KMS-11 (cell line): ENCODE results near the gene CMSS1.

Experiments
- H2AFZ ChIP-seq: fragments of 200-600 bp; sonication (generic); 2 replicates; pipeline ENCODE4 v1.6.1; 2016; ENCODE audit warnings: antibody characterized with exemption, mixed run types, low read depth
- H3K27ac ChIP-seq: fragments of 200-600 bp; sonication (generic); 2 replicates; pipeline ENCODE4 v1.6.1; 2016; ENCODE audit warnings: mild to moderate bottlenecking, mixed run types
- H3K27me3 ChIP-seq: fragments of 200-600 bp; sonication (generic); 2 replicates; pipeline ENCODE4 v1.6.1; 2017; ENCODE audit warnings: mild to moderate bottlenecking, low read depth, mixed run types, moderate library complexity; ENCODE audit not compliant: insufficient read depth
- H3K36me3 ChIP-seq: fragments of 200-600 bp; sonication (generic); 2 replicates; pipeline ENCODE4 v1.6.1; 2017; ENCODE audit warnings: mild to moderate bottlenecking, mixed run types; ENCODE audit not compliant: insufficient read depth
- H3K4me1 ChIP-seq: fragments of 200-600 bp; sonication (generic); 2 replicates; pipeline ENCODE4 v1.6.1; 2016; ENCODE audit warnings: mild to moderate bottlenecking, low read depth, mixed run types; ENCODE audit not compliant: poor library complexity, severe bottlenecking
- H3K4me2 ChIP-seq: fragments of 200-600 bp; sonication (generic); 2 replicates; pipeline ENCODE4 v1.7.0; 2016; ENCODE audit warnings: mild to moderate bottlenecking, mixed run types
- H3K4me3 ChIP-seq: fragments of 200-600 bp; sonication (generic); IDR thresholded peaks from 2 replicates; pipeline ENCODE4 v1.6.1; 2017; ENCODE audit warnings: low read depth, low read length, mixed read lengths; ENCODE audit not compliant: insufficient read depth
- H3K79me2 ChIP-seq: fragments of 200-600 bp; sonication (generic); 2 replicates; pipeline ENCODE4 v1.6.1; 2016; ENCODE audit warnings: low read depth, mixed run types; ENCODE audit not compliant: insufficient read depth
- H3K9ac ChIP-seq: fragments of 200-600 bp; sonication (generic); 2 replicates; pipeline ENCODE4 v1.6.1; 2016; ENCODE audit warnings: mild to moderate bottlenecking, mixed run types
- H4K20me1 ChIP-seq: fragments of 200-600 bp; sonication (generic); 2 replicates; pipeline ENCODE4 v1.6.1; 2016; ENCODE audit warnings: mild to moderate bottlenecking, mixed run types; ENCODE audit not compliant: insufficient read depth
- TF ChIP-seq, protein P1 (sequence below): fragments of 200-600 bp; sonication (generic); conservative IDR thresholded peaks from 2 replicates; pipeline ENCODE4 v1.6.1; 2017; ENCODE audit warnings: low read depth, mild to moderate bottlenecking, antibody characterized with exemption, low read length, moderate library complexity, mixed read lengths

Gene CMSS1

DNA sequence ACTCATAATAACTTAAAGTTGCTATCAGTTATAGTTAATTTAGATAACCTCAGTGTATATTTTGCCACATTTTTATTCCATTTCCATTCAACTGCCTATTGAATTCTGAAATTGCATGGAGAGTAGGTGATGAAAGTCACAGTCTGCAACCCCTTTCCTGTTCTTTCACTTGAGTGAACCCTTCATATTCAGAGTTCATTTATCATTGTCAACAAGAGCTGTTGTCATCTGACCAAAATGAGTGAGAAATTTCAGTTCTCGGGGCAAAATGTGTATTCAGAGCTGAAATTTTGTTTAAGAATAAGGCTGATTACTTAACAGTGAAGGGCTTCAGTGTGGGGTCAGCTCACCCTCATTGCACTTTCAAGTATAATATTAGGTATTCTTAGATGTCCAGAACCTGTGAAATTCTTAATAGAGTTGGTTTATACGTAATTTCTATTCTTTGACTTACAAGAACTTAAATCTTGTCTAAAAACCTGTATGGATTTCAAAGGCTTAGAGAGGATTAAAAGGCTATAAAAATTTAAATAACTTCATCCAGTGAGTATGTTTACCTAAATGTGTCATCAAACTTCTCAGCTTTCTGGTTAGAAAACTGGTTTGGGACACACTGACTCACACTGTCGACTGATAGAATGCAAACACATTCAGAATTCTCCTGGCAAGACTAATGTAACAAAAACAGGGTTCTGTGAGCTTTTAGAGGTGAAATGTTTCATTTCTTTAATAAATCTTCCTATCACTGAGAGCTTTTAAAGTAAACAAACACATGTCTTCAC, 92.2 kb downstream of the CMSS1 start:
- H3K4me3 ChIP-seq: no peak overlapping the region
- H3K27me3 ChIP-seq: no peaks in the 10 kb centered on the region
- H3K36me3 ChIP-seq: no peaks in the 10 kb centered on the region
- no peak overlapping the region for H3K9ac ChIP-seq
- H4K20me1 ChIP-seq: no peaks in the 10 kb centered on the region
- no peak overlapping the region for H2AFZ ChIP-seq
- H3K27ac ChIP-seq: no peak overlapping the region
- H3K79me2 ChIP-seq: no peaks in the 10 kb centered on the region; the same call in 1 of the 2 replicates
- TF ChIP-seq, protein P1, sequence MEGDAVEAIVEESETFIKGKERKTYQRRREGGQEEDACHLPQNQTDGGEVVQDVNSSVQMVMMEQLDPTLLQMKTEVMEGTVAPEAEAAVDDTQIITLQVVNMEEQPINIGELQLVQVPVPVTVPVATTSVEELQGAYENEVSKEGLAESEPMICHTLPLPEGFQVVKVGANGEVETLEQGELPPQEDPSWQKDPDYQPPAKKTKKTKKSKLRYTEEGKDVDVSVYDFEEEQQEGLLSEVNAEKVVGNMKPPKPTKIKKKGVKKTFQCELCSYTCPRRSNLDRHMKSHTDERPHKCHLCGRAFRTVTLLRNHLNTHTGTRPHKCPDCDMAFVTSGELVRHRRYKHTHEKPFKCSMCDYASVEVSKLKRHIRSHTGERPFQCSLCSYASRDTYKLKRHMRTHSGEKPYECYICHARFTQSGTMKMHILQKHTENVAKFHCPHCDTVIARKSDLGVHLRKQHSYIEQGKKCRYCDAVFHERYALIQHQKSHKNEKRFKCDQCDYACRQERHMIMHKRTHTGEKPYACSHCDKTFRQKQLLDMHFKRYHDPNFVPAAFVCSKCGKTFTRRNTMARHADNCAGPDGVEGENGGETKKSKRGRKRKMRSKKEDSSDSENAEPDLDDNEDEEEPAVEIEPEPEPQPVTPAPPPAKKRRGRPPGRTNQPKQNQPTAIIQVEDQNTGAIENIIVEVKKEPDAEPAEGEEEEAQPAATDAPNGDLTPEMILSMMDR: no peak
- peak overlapping the region; percentile 68; the same call in 1 of the 2 replicates for H3K4me2 ChIP-seq
- peaks cover 48% of the 10 kb centered on the region for H3K4me1 ChIP-seq

GRCh38 chr3:99910752-99911290, 93.2 kb downstream of the CMSS1 start:
- no peak overlapping the region for H3K4me3 ChIP-seq
- TF ChIP-seq, protein P1: no peak
- H3K27me3 ChIP-seq: no peaks in the 10 kb centered on the region
- no peaks in the 10 kb centered on the region for H3K36me3 ChIP-seq
- no peaks in the 10 kb centered on the region; the same call in 1 of the 2 replicates for H3K79me2 ChIP-seq
- H3K4me2 ChIP-seq: no peak overlapping the region
- H3K9ac ChIP-seq: no peak overlapping the region
- H4K20me1 ChIP-seq: no peaks in the 10 kb centered on the region
- no peak overlapping the region for H2AFZ ChIP-seq
- no peak overlapping the region for H3K27ac ChIP-seq
- H3K4me1 ChIP-seq: peaks cover 46% of the 10 kb centered on the region

DNA sequence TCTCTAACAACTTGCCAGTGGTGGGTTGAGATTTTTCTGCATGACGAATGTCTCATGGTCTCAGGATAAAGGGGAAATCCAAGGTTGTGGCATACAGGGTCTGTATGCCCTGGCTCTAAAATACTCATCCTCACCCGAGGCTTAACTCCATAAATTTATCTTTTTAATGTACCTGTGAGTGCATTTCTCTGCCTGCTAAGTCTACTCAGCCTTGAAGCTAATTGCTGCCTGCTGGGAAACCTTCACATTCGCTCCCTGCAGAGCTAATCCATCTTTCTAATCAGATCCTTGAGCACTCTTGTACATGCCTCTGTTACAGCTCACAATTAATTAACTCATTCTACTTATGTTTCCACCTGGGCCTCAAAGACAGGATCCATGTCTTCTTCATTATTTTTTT, 93.8 kb downstream of the CMSS1 start:
- Histone ChIP-seq H3K4me3 (no peak overlapping the region), H2AFZ (no peak overlapping the region), H3K4me2 (no peak overlapping the region), H4K20me1 (no peaks in the 10 kb centered on the region), H3K27me3 (no peaks in the 10 kb centered on the region), H3K36me3 (no peaks in the 10 kb centered on the region), H3K9ac (no peak overlapping the region), H3K4me1 (peaks cover 40% of the 10 kb centered on the region), H3K79me2 (no peaks in the 10 kb centered on the region; the same call in 1 of the 2 replicates), H3K27ac (no peak overlapping the region)
- TF ChIP-seq, protein P1: no peak

DNA sequence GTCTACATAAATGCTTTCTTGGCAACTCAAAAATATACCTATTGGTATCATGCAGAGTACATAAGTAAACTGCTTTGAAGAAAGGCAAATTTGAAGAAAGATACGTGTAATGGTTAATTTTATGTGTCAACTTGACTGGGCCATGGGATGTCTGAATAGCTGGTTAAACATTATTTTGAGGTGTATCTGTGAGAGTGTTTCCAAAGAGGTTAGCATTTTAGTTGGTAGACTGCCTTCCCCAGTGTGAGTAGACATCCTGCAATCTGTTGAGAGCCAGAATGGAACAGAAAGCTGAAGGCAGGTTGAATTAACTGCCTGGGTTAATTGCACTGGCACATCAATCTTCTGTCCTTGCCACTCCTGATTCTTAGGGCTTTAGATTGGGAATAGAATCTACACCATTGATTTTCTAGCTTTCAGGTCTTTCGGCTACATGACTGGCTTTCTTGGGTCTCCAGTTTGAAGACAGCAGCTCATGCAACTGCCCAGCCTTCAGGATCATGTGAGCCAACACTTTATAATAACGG, 98.3 kb downstream of the CMSS1 start:
- Histone ChIP-seq H3K79me2 (no peaks in the 10 kb centered on the region; the same call in 1 of the 2 replicates), H3K4me1 (peaks cover 44% of the 10 kb centered on the region), H2AFZ (no peak overlapping the region), H3K9ac (no peak overlapping the region), H4K20me1 (no peaks in the 10 kb centered on the region), H3K27ac (no peak overlapping the region), H3K4me3 (no peak overlapping the region), H3K36me3 (no peaks in the 10 kb centered on the region), H3K27me3 (no peaks in the 10 kb centered on the region), H3K4me2 (no peak overlapping the region)
- TF ChIP-seq, protein P1: no peak
